GM12865 (cell line): Measurements from ENCODE around the gene SYP.
"Not testable (repeated sequence)": the region's sequence is repeated elsewhere in the genome, so short reads cannot be mapped to it uniquely, and the experiment has no call there.

Experiments
- DNase-seq: peaks from one replicate; pipeline ENCODE4 v3.0.0; 2010; ENCODE audit warnings: low read depth
- H3K4me3 ChIP-seq: 2 replicates; pipeline ENCODE4 v1.5.1; 2011; ENCODE audit warnings: mild to moderate bottlenecking, low read depth, low read length, control low read depth
- TF ChIP-seq, protein P1 (sequence below): IDR thresholded peaks from 2 replicates; pipeline ENCODE4 v1.5.1; 2011; ENCODE audit warnings: low read length, control low read depth, low read depth, inconsistent platforms; ENCODE audit not compliant: insufficient read depth; ENCODE audit errors: missing control alignments

Gene SYP

DNA sequence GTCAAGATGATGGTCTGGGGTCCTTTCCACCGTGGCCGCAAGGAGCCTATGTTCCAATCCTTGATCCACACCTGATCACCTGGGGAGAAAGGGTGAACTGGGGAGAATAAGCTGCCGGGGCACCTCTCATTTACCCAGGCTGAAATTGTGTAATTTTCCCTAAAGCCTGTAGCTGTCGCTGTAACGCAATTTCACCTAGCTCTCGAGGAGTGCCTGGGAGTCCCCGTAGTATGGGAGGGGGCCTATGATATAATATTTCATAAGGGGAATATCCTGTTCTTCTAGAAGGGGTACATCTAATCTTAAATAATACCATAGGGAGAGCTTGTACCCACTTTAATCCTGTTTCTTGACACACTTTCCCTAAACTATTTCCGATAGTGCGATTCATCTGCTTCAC, 57.7 kb downstream of the SYP start:
- TF ChIP-seq, protein P1, sequence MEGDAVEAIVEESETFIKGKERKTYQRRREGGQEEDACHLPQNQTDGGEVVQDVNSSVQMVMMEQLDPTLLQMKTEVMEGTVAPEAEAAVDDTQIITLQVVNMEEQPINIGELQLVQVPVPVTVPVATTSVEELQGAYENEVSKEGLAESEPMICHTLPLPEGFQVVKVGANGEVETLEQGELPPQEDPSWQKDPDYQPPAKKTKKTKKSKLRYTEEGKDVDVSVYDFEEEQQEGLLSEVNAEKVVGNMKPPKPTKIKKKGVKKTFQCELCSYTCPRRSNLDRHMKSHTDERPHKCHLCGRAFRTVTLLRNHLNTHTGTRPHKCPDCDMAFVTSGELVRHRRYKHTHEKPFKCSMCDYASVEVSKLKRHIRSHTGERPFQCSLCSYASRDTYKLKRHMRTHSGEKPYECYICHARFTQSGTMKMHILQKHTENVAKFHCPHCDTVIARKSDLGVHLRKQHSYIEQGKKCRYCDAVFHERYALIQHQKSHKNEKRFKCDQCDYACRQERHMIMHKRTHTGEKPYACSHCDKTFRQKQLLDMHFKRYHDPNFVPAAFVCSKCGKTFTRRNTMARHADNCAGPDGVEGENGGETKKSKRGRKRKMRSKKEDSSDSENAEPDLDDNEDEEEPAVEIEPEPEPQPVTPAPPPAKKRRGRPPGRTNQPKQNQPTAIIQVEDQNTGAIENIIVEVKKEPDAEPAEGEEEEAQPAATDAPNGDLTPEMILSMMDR, result peak; percentile 41
- not testable (repeated sequence) for DNase-seq

DNA sequence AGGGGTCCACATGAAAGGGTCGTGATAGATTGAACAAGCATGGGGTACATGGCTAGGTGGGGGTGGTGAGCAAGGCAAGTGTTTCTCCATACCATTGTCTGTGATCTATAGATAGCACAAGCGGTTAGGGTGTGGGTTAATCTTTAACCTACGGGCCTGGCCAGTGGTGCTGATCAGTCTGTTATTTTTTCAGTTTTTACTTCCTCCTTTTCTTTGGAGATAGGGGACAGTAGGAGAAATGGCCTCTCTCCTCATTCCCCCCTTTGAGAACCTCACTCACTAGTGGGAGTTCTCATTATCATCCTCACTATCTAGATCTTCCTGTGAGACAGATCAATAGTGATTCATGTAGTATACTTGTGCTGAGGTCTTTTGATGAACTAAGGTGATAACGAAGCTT, 60.3 kb downstream of the SYP start:
- no peak overlapping the region for H3K4me3 ChIP-seq
- TF ChIP-seq, protein P1, result no peak
- DNase-seq, result no peak

More for the DNA sequence above, 57.7 kb downstream of the SYP start:
- H3K4me3 ChIP-seq, result not testable (repeated sequence)
